GM12891 (cell line): ENCODE measurements around the gene LRRN4CL.

ENCODE experiments used
- POLR2A ChIP-seq: IDR thresholded peaks from 2 replicates; pipeline ENCODE4 v1.6.1; 2011; ENCODE audit warnings: low read depth, low read length, control low read depth
- POLR2AphosphoS5 ChIP-seq: IDR thresholded peaks from 2 replicates; pipeline ENCODE4 v1.6.1; 2011; ENCODE audit warnings: low read depth, low read length, control low read depth
- POU2F2 ChIP-seq: IDR thresholded peaks from 2 replicates; pipeline ENCODE4 v1.6.1; 2011; ENCODE audit warnings: low read depth, mild to moderate bottlenecking, control low read depth, low read length, moderate library complexity
- SPI1 ChIP-seq: IDR thresholded peaks from 2 replicates; pipeline ENCODE4 v1.6.1; 2011; ENCODE audit warnings: low read depth, low read length, control low read depth
- TAF1 ChIP-seq: IDR thresholded peaks from 2 replicates; pipeline ENCODE4 v1.6.1; 2011; ENCODE audit warnings: low read depth, low read length, control low read depth

GRCh38 chr11:62721994-62722393, 32.7 kb upstream of the LRRN4CL start:
- TF ChIP-seq POLR2A (no peak), POLR2AphosphoS5 (no peak), SPI1 (no peak), TAF1 (no peak), POU2F2 (no peak)
